Central memory CD8-positive, alpha-beta T cell (primary cell): Measurements from ENCODE around the gene LDB2.

ENCODE experiments used
- ATAC-seq: fragments of 150-1000 bp; cut with Tn5 transposase; replicated peaks from 2 replicates; pipeline ENCODE4 v1.10.0; 2022; ENCODE audit warnings: mild to moderate bottlenecking, moderate FRiP score, moderate number of reproducible peaks; ENCODE audit not compliant: poor library complexity, severe bottlenecking; ENCODE audit errors: extremely low read depth
- DNase-seq, 2 donors: peaks; one replicate each; pipeline ENCODE4 v3.0.0; 2021; ENCODE audit warnings: low spot score in 2 of 2
- H3K27ac Mint-ChIP-seq: one replicate; pipeline ENCODE4 v1.8.0; 2022; ENCODE audit warnings: low read depth, mild to moderate bottlenecking, moderate library complexity, mixed read lengths
- H3K27me3 Mint-ChIP-seq: one replicate; pipeline ENCODE4 v1.8.0; 2022; ENCODE audit warnings: mixed read lengths
- H3K36me3 Mint-ChIP-seq: one replicate; pipeline ENCODE4 v1.8.0; 2022; ENCODE audit warnings: mild to moderate bottlenecking, moderate library complexity, mixed read lengths; ENCODE audit not compliant: insufficient read depth
- H3K4me1 Mint-ChIP-seq: one replicate; pipeline ENCODE4 v1.8.0; 2022; ENCODE audit warnings: mixed read lengths
- H3K4me3 Mint-ChIP-seq: one replicate; pipeline ENCODE4 v1.8.0; 2022; ENCODE audit warnings: mild to moderate bottlenecking, moderate library complexity, mixed read lengths
- H3K9me3 Mint-ChIP-seq: one replicate; pipeline ENCODE4 v1.8.0; 2022; ENCODE audit warnings: mixed read lengths

LDB2 gene

GRCh38 chr4:16827794-16828724 is 70.4 kb downstream of the LDB2 start:
- H3K4me1 Mint-ChIP-seq, result no peaks in the 10 kb centered on the region
- ATAC-seq, result no peak
- DNase-seq, result no peak
- H3K27me3 Mint-ChIP-seq, result peaks cover 22% of the 10 kb centered on the region
- no peaks in the 10 kb centered on the region for H3K36me3 Mint-ChIP-seq
- no peaks in the 10 kb centered on the region for H3K9me3 Mint-ChIP-seq
- H3K27ac Mint-ChIP-seq, result no peak overlapping the region
- H3K4me3 Mint-ChIP-seq, result no peak overlapping the region

GRCh38 chr4:16827045-16827444 is 71.4 kb downstream of the LDB2 start:
- no peaks in the 10 kb centered on the region for H3K9me3 Mint-ChIP-seq
- DNase-seq (no peak), ATAC-seq (no peak)
- H3K4me1 Mint-ChIP-seq, result no peaks in the 10 kb centered on the region
- H3K27ac Mint-ChIP-seq, result no peak overlapping the region
- peaks cover 22% of the 10 kb centered on the region for H3K27me3 Mint-ChIP-seq
- H3K4me3 Mint-ChIP-seq, result no peak overlapping the region
- H3K36me3 Mint-ChIP-seq, result no peaks in the 10 kb centered on the region

GRCh38 chr4:16826406-16826910 is 72.0 kb downstream of the LDB2 start:
- H3K27me3 Mint-ChIP-seq, result peaks cover 22% of the 10 kb centered on the region
- no peaks in the 10 kb centered on the region for H3K36me3 Mint-ChIP-seq
- DNase-seq, result no peak
- H3K9me3 Mint-ChIP-seq, result no peaks in the 10 kb centered on the region
- ATAC-seq, result no peak
- no peaks in the 10 kb centered on the region for H3K4me1 Mint-ChIP-seq
- H3K4me3 Mint-ChIP-seq, result no peak overlapping the region
- no peak overlapping the region for H3K27ac Mint-ChIP-seq

- no peak for ATAC-seq
- no peaks in the 10 kb centered on the region for H3K4me1 Mint-ChIP-seq
- no peak overlapping the region for H3K4me3 Mint-ChIP-seq
- H3K9me3 Mint-ChIP-seq, result no peaks in the 10 kb centered on the region
- H3K27me3 Mint-ChIP-seq, result peaks cover 9% of the 10 kb centered on the region
- DNase-seq, result no peak
- H3K36me3 Mint-ChIP-seq, result no peaks in the 10 kb centered on the region
- no peak overlapping the region for H3K27ac Mint-ChIP-seq
These were observed 74.1 kb downstream of the LDB2 start for GRCh38 chr4:16824278-16824806.

GRCh38 chr4:16820329-16820728 is 78.1 kb downstream of the LDB2 start:
- ATAC-seq (no peak), DNase-seq (no peak)
- Mint-ChIP-seq H3K4me3 (no peak overlapping the region), H3K4me1 (no peaks in the 10 kb centered on the region), H3K36me3 (no peaks in the 10 kb centered on the region), H3K27me3 (peaks cover 9% of the 10 kb centered on the region), H3K9me3 (no peaks in the 10 kb centered on the region), H3K27ac (no peak overlapping the region)

- Mint-ChIP-seq H3K27me3 (peaks cover 9% of the 10 kb centered on the region), H3K4me3 (no peak overlapping the region), H3K4me1 (no peaks in the 10 kb centered on the region), H3K27ac (no peak overlapping the region), H3K36me3 (no peaks in the 10 kb centered on the region), H3K9me3 (no peaks in the 10 kb centered on the region)
- ATAC-seq, result no peak
- no peak for DNase-seq
These were observed 78.8 kb downstream of the LDB2 start for GRCh38 chr4:16819652-16820051.

- ATAC-seq (no peak), DNase-seq (no peak)
- Mint-ChIP-seq H3K4me1 (no peaks in the 10 kb centered on the region), H3K9me3 (no peaks in the 10 kb centered on the region), H3K36me3 (no peaks in the 10 kb centered on the region), H3K27me3 (no peaks in the 10 kb centered on the region), H3K27ac (no peak overlapping the region), H3K4me3 (no peak overlapping the region)
These were observed 80.4 kb downstream of the LDB2 start for GRCh38 chr4:16818005-16818404.

- no peaks in the 10 kb centered on the region for H3K9me3 Mint-ChIP-seq
- H3K36me3 Mint-ChIP-seq, result no peaks in the 10 kb centered on the region
- no peaks in the 10 kb centered on the region for H3K4me1 Mint-ChIP-seq
- ATAC-seq (no peak), DNase-seq (no peak)
- no peaks in the 10 kb centered on the region for H3K27me3 Mint-ChIP-seq
- H3K4me3 Mint-ChIP-seq, result no peak overlapping the region
- H3K27ac Mint-ChIP-seq, result no peak overlapping the region
These were observed 81.2 kb downstream of the LDB2 start for GRCh38 chr4:16817286-16817685.

GRCh38 chr4:16814361-16814760 is 84.1 kb downstream of the LDB2 start:
- no peaks in the 10 kb centered on the region for H3K36me3 Mint-ChIP-seq
- H3K4me1 Mint-ChIP-seq, result no peaks in the 10 kb centered on the region
- no peak for ATAC-seq
- no peak for DNase-seq
- H3K27ac Mint-ChIP-seq, result no peak overlapping the region
- no peak overlapping the region for H3K4me3 Mint-ChIP-seq
- no peaks in the 10 kb centered on the region for H3K9me3 Mint-ChIP-seq
- peaks cover 8% of the 10 kb centered on the region for H3K27me3 Mint-ChIP-seq

GRCh38 chr4:16812041-16812440 is 86.4 kb downstream of the LDB2 start:
- H3K9me3 Mint-ChIP-seq, result no peaks in the 10 kb centered on the region
- ATAC-seq (no peak), DNase-seq (no peak)
- no peaks in the 10 kb centered on the region for H3K36me3 Mint-ChIP-seq
- H3K4me3 Mint-ChIP-seq, result no peak overlapping the region
- no peaks in the 10 kb centered on the region for H3K4me1 Mint-ChIP-seq
- H3K27me3 Mint-ChIP-seq, result peaks cover 9% of the 10 kb centered on the region
- H3K27ac Mint-ChIP-seq, result no peak overlapping the region

GRCh38 chr4:16809943-16810342 is 88.5 kb downstream of the LDB2 start:
- H3K9me3 Mint-ChIP-seq, result no peaks in the 10 kb centered on the region
- DNase-seq (no peak), ATAC-seq (no peak)
- peaks cover 9% of the 10 kb centered on the region for H3K27me3 Mint-ChIP-seq
- no peak overlapping the region for H3K27ac Mint-ChIP-seq
- no peaks in the 10 kb centered on the region for H3K4me1 Mint-ChIP-seq
- H3K36me3 Mint-ChIP-seq, result no peaks in the 10 kb centered on the region
- H3K4me3 Mint-ChIP-seq, result no peak overlapping the region

- DNase-seq (no peak), ATAC-seq (no peak)
- Mint-ChIP-seq H3K27ac (no peak overlapping the region), H3K36me3 (no peaks in the 10 kb centered on the region), H3K9me3 (no peaks in the 10 kb centered on the region), H3K4me3 (no peak overlapping the region), H3K27me3 (peaks cover 9% of the 10 kb centered on the region), H3K4me1 (no peaks in the 10 kb centered on the region)
These were observed 89.4 kb downstream of the LDB2 start for GRCh38 chr4:16809064-16809463.

GRCh38 chr4:16807355-16807754 is 91.1 kb downstream of the LDB2 start:
- DNase-seq (no peak), ATAC-seq (no peak)
- Mint-ChIP-seq H3K9me3 (no peaks in the 10 kb centered on the region), H3K4me1 (no peaks in the 10 kb centered on the region), H3K4me3 (no peak overlapping the region), H3K27ac (no peak overlapping the region), H3K27me3 (peaks cover 9% of the 10 kb centered on the region), H3K36me3 (no peaks in the 10 kb centered on the region)
